ENCODE results near the gene ABTB2. TPM values are rescaled to one million over a fixed set of nuclear protein-coding genes. Genes with fewer than 3 reads are reported as not detected.
"Not testable (repeated sequence)": the region's sequence is repeated elsewhere in the genome, so short reads cannot be mapped to it uniquely, and the experiment has no call there.

The ABTB2 gene
- total RNA-seq, 1 donor from 2014 or later = 73.0 TPM

GRCh38 chr11:34181856-34182405, 175.9 kb downstream of the ABTB2 start:
- TF ChIP-seq, protein P1, sequence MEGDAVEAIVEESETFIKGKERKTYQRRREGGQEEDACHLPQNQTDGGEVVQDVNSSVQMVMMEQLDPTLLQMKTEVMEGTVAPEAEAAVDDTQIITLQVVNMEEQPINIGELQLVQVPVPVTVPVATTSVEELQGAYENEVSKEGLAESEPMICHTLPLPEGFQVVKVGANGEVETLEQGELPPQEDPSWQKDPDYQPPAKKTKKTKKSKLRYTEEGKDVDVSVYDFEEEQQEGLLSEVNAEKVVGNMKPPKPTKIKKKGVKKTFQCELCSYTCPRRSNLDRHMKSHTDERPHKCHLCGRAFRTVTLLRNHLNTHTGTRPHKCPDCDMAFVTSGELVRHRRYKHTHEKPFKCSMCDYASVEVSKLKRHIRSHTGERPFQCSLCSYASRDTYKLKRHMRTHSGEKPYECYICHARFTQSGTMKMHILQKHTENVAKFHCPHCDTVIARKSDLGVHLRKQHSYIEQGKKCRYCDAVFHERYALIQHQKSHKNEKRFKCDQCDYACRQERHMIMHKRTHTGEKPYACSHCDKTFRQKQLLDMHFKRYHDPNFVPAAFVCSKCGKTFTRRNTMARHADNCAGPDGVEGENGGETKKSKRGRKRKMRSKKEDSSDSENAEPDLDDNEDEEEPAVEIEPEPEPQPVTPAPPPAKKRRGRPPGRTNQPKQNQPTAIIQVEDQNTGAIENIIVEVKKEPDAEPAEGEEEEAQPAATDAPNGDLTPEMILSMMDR (IDR thresholded peaks at IDR 0.05) = no peak
- H3K9me3 Mint-ChIP-seq = no peaks in the 10 kb centered on the region
- CTCF ChIA-PET = interaction anchor here (0.9 to 1.6 kb wide), 3 partner anchors 8 to 184 kb away, joined by 4 to 8 read pairs (median 4); partner anchors contain the start of gene ABTB2
- peaks cover 3% of the 10 kb centered on the region for H3K36me3 Mint-ChIP-seq (ENCODE audit: low read depth)
- DNase-seq (no peak), ATAC-seq (ENCODE audit: low read depth) (no peak)
- peaks cover 37% of the 10 kb centered on the region for H3K4me1 Mint-ChIP-seq
- POLR2A ChIA-PET = interaction anchor here (0.9 to 3.7 kb wide), 4 partner anchors 21 to 175 kb away, joined by 3 to 27 read pairs (median 6); partner anchors contain the start of gene ABTB2
- no peak overlapping the region for H3K4me3 Mint-ChIP-seq
- H3K27me3 Mint-ChIP-seq = no peaks in the 10 kb centered on the region
- intact Hi-C loops (cut with micrococcal nuclease) = loop anchor here (1.0 kb wide), 1 partner anchor 50 kb away; no protein-coding TSS in a partner anchor
- no peak overlapping the region for H3K27ac Mint-ChIP-seq

GRCh38 chr11:34181251-34181650, 176.6 kb downstream of the ABTB2 start:
- POLR2A ChIA-PET = interaction anchor here (0.9 to 3.7 kb wide), 4 partner anchors 20 to 177 kb away, joined by 3 to 27 read pairs (median 7); partner anchors contain the start of gene ABTB2
- H3K4me3 Mint-ChIP-seq = no peak overlapping the region
- H3K27ac Mint-ChIP-seq = no peak overlapping the region
- no peaks in the 10 kb centered on the region for H3K27me3 Mint-ChIP-seq
- CTCF ChIA-PET = interaction anchor here (0.9 to 1.6 kb wide), 2 partner anchors 176 to 184 kb away, joined by 4 read pairs; partner anchors contain the start of gene ABTB2
- H3K4me1 Mint-ChIP-seq = peaks cover 41% of the 10 kb centered on the region
- ATAC-seq (ENCODE audit: low read depth) = no peak
- peaks cover 2% of the 10 kb centered on the region for H3K36me3 Mint-ChIP-seq (ENCODE audit: low read depth)
- no peaks in the 10 kb centered on the region for H3K9me3 Mint-ChIP-seq
- intact Hi-C loops (cut with micrococcal nuclease) = no loop called here
- no peak for DNase-seq
- TF ChIP-seq, protein P1 (IDR thresholded peaks at IDR 0.05) = no peak

DNA sequence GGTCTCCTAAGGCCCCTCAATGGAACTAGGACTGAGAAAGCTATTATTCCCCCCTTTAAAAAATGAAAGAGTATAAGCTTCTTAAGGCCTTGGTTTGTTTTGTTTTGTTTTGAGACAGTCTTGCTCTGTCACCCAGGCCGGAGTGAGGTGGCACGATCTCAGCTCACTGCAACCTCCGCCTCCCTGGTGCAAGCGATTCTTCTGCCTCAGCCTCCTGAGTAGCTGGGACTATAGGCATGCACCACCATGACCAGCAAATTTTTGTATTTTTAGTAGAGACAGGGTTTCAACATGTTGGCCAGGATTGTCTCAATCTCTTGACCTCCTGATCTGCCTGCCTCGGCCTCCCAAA, 177.0 kb downstream of the ABTB2 start:
- H3K36me3 Mint-ChIP-seq (ENCODE audit: low read depth); H3K9me3 Mint-ChIP-seq; ATAC-seq (ENCODE audit: low read depth); H3K27ac Mint-ChIP-seq; H3K4me3 Mint-ChIP-seq; intact Hi-C loops (cut with micrococcal nuclease); H3K27me3 Mint-ChIP-seq; DNase-seq: not testable (repeated sequence)
- peaks cover 43% of the 10 kb centered on the region for H3K4me1 Mint-ChIP-seq
- ChIA-PET CTCF (interaction anchor here (0.9 to 3.4 kb wide), 3 partner anchors 176 to 185 kb away, joined by 4 to 16 read pairs (median 4); partner anchors contain the start of gene ABTB2), POLR2A (interaction anchor here (1.7 to 3.7 kb wide), 2 partner anchors 52 to 177 kb away, joined by 6 to 27 read pairs; partner anchors contain the start of gene ABTB2)

GRCh38 chr11:34180040-34180813, 177.6 kb downstream of the ABTB2 start:
- ATAC-seq (ENCODE audit: low read depth) = no peak
- no peak for DNase-seq
- TF ChIP-seq, protein P1 (IDR thresholded peaks at IDR 0.05) = no peak
- H3K4me3 Mint-ChIP-seq = no peak overlapping the region
- no peaks in the 10 kb centered on the region for H3K27me3 Mint-ChIP-seq
- peaks cover 49% of the 10 kb centered on the region for H3K4me1 Mint-ChIP-seq
- intact Hi-C loops (cut with micrococcal nuclease) = no loop called here
- H3K9me3 Mint-ChIP-seq = no peaks in the 10 kb centered on the region
- POLR2A ChIA-PET = interaction anchor here (0.6 to 3.7 kb wide), 4 partner anchors 49 to 178 kb away, joined by 5 to 27 read pairs (median 6); partner anchors contain the start of gene ABTB2
- peaks cover 2% of the 10 kb centered on the region for H3K36me3 Mint-ChIP-seq (ENCODE audit: low read depth)
- H3K27ac Mint-ChIP-seq = no peak overlapping the region
- CTCF ChIA-PET = interaction anchor here (0.6 to 3.4 kb wide), 2 partner anchors 51 to 177 kb away, joined by 3 to 16 read pairs; partner anchors contain the start of gene ABTB2

- POLR2A ChIA-PET = interaction anchor here (0.6 to 3.7 kb wide), 5 partner anchors 50 to 295 kb away, joined by 3 to 27 read pairs (median 5); partner anchors contain the start of gene ABTB2
Observed at GRCh38 chr11:34179026-34179675, 178.7 kb downstream of the ABTB2 start.

More at GRCh38 chr11:34179026-34179675, 178.7 kb downstream of the ABTB2 start:
- H3K36me3 Mint-ChIP-seq (ENCODE audit: low read depth) = peaks cover 2% of the 10 kb centered on the region
- no peaks in the 10 kb centered on the region for H3K27me3 Mint-ChIP-seq
- H3K27ac Mint-ChIP-seq = no peak overlapping the region
- TF ChIP-seq, protein P1 (IDR thresholded peaks at IDR 0.05) = no peak
- no peak for DNase-seq
- H3K4me1 Mint-ChIP-seq = peaks cover 59% of the 10 kb centered on the region
- no peak overlapping the region for H3K4me3 Mint-ChIP-seq
- CTCF ChIA-PET = interaction anchor here (0.6 to 3.4 kb wide), 3 partner anchors 9 to 178 kb away, joined by 3 to 16 read pairs (median 3); partner anchors contain the start of gene ABTB2
- intact Hi-C loops (cut with micrococcal nuclease) = loop anchor here (10.0 kb wide), 2 partner anchors 286 to 374 kb away; no protein-coding TSS in a partner anchor
- ATAC-seq (ENCODE audit: low read depth) = no peak
- H3K9me3 Mint-ChIP-seq = no peaks in the 10 kb centered on the region

Data from activated B cell treated with CpG ODN at 0.5 μM for 24 hours (primary cell).